Thyroid gland (tissue), 4 donors: ENCODE data around the gene RLF.

Experiments
- POLR2A ChIP-seq, 2 donors: fragments of 450-650 bp; IDR thresholded peaks; one replicate each; pipeline ENCODE4 v1.6.1; 2017; ENCODE audit warnings: antibody characterized with exemption in 2 of 2, mild to moderate bottlenecking in 2 of 2, moderate library complexity in 1 of 2
- TF ChIP-seq, protein P1 (sequence below), 6 experiments: fragments of 200-600 bp in 3 of 6; fragments of 450-650 bp in 3 of 6; sonication (generic) in 3 of 6; IDR thresholded peaks; one replicate each; pipeline ENCODE4 v1.5.1; 2016 to 2019; ENCODE audit warnings: antibody characterized with exemption in 6 of 6, mild to moderate bottlenecking in 2 of 6, inconsistent platforms in 1 of 6, moderate library complexity in 1 of 6

DNA sequence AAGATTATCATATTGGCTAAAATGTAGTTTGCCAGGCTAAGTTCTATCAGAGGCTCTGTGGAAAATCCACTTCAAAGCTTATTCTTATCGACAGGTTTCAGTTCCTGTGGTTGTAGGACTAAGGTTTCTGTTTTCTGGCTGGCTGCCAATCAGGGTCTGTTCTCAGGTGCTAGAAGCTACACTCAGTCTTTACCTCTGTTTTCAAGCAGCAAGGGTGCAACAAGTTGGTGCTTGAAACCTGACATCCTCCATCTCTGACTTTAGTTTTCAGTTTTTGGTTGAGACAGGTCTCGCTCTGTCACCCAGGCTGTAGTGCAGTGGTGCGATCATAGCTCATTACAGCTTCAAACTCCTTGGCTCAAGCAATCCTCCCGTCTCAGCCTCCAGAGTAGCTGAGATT is 71.3 kb downstream of the RLF start:
- TF ChIP-seq, protein P1, sequence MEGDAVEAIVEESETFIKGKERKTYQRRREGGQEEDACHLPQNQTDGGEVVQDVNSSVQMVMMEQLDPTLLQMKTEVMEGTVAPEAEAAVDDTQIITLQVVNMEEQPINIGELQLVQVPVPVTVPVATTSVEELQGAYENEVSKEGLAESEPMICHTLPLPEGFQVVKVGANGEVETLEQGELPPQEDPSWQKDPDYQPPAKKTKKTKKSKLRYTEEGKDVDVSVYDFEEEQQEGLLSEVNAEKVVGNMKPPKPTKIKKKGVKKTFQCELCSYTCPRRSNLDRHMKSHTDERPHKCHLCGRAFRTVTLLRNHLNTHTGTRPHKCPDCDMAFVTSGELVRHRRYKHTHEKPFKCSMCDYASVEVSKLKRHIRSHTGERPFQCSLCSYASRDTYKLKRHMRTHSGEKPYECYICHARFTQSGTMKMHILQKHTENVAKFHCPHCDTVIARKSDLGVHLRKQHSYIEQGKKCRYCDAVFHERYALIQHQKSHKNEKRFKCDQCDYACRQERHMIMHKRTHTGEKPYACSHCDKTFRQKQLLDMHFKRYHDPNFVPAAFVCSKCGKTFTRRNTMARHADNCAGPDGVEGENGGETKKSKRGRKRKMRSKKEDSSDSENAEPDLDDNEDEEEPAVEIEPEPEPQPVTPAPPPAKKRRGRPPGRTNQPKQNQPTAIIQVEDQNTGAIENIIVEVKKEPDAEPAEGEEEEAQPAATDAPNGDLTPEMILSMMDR (IDR thresholded peaks at IDR 0.05) = no peak
- no peak for TF ChIP-seq POLR2A (IDR thresholded peaks at IDR 0.05)
